ENCODE results near the gene KCND2. TPM values are rescaled to one million over a fixed set of nuclear protein-coding genes. Genes with fewer than 3 reads are reported as not detected.

KCND2 gene
- total RNA-seq, 1 donor from 2014 or later = 2.9 TPM

GRCh38 chr7:120709252-120709971 is 436.4 kb downstream of the KCND2 start:
- Mint-ChIP-seq H3K4me3 (no peak overlapping the region), H3K27me3 (ENCODE audit: insufficient read depth, low read depth) (no peaks in the 10 kb centered on the region), H3K27ac (no peak overlapping the region), H3K4me1 (no peaks in the 10 kb centered on the region), H3K9me3 (no peaks in the 10 kb centered on the region), H3K36me3 (no peaks in the 10 kb centered on the region)
- Histone ChIP-seq H3F3A (ENCODE audit: low read depth) (no peaks in the 10 kb centered on the region), H3K36me3 (no peaks in the 10 kb centered on the region), H3K27ac (no peak overlapping the region), H4K20me1 (ENCODE audit: low read depth) (no peaks in the 10 kb centered on the region), H3K4me3 (no peak overlapping the region), H2AFZ (replicated peaks) (no peak overlapping the region), H3K9me3 (ENCODE audit: low read depth) (no peaks in the 10 kb centered on the region), H3K9ac (no peak overlapping the region), H3K4me1 (peaks cover 9% of the 10 kb centered on the region), H3K27me3 (no peaks in the 10 kb centered on the region), H3K79me2 (ENCODE audit: low read depth) (no peaks in the 10 kb centered on the region), H3K4me2 (no peak overlapping the region)
- no peak for DNase-seq (ENCODE audit: low spot score)
- TF ChIP-seq EZH2phosphoT487 (IDR thresholded peaks at IDR 0.05) (no peak), CTCF (IDR thresholded peaks at IDR 0.05) (no peak), EZH2 (IDR thresholded peaks at IDR 0.05) (no peak)

GRCh38 chr7:120709972-120710320 is 437.0 kb downstream of the KCND2 start:
- H3K4me3 Mint-ChIP-seq = no peak overlapping the region
- Histone ChIP-seq H3K4me1 (peaks cover 9% of the 10 kb centered on the region), H3K4me3 (no peak overlapping the region), H3K27ac (no peak overlapping the region), H3K36me3 (no peaks in the 10 kb centered on the region), H3K79me2 (ENCODE audit: low read depth) (no peaks in the 10 kb centered on the region), H3K4me2 (no peak overlapping the region), H2AFZ (replicated peaks) (no peak overlapping the region), H3K9me3 (ENCODE audit: low read depth) (no peaks in the 10 kb centered on the region), H3K9ac (no peak overlapping the region), H3F3A (ENCODE audit: low read depth) (no peaks in the 10 kb centered on the region), H4K20me1 (ENCODE audit: low read depth) (no peaks in the 10 kb centered on the region), H3K27me3 (no peaks in the 10 kb centered on the region)
- no peaks in the 10 kb centered on the region for H3K27me3 Mint-ChIP-seq (ENCODE audit: insufficient read depth, low read depth)
- DNase-seq (ENCODE audit: low spot score) = no peak
- no peak for TF ChIP-seq EZH2phosphoT487 (IDR thresholded peaks at IDR 0.05)
- no peak for TF ChIP-seq EZH2 (IDR thresholded peaks at IDR 0.05)
- no peak for TF ChIP-seq CTCF (IDR thresholded peaks at IDR 0.05)
- H3K9me3 Mint-ChIP-seq = no peaks in the 10 kb centered on the region
- no peak overlapping the region for H3K27ac Mint-ChIP-seq
- H3K4me1 Mint-ChIP-seq = no peaks in the 10 kb centered on the region
- no peaks in the 10 kb centered on the region for H3K36me3 Mint-ChIP-seq

GRCh38 chr7:120714945-120715344 is 442.0 kb downstream of the KCND2 start:
- no peak for TF ChIP-seq EZH2 (IDR thresholded peaks at IDR 0.05)
- TF ChIP-seq CTCF (IDR thresholded peaks at IDR 0.05) = no peak
- no peak for TF ChIP-seq EZH2phosphoT487 (IDR thresholded peaks at IDR 0.05)
- Histone ChIP-seq H3K79me2 (ENCODE audit: low read depth) (no peaks in the 10 kb centered on the region), H2AFZ (replicated peaks) (no peak overlapping the region), H3K4me3 (no peak overlapping the region), H3K4me1 (peaks cover 49% of the 10 kb centered on the region), H3K9ac (no peak overlapping the region), H3K4me2 (no peak overlapping the region), H3F3A (ENCODE audit: low read depth) (peaks cover 23% of the 10 kb centered on the region), H3K27ac (no peak overlapping the region), H4K20me1 (ENCODE audit: low read depth) (no peaks in the 10 kb centered on the region), H3K9me3 (ENCODE audit: low read depth) (no peaks in the 10 kb centered on the region), H3K36me3 (no peaks in the 10 kb centered on the region), H3K27me3 (no peaks in the 10 kb centered on the region)
- Mint-ChIP-seq H3K36me3 (no peaks in the 10 kb centered on the region), H3K27ac (no peak overlapping the region), H3K9me3 (no peaks in the 10 kb centered on the region), H3K27me3 (ENCODE audit: insufficient read depth, low read depth) (no peaks in the 10 kb centered on the region), H3K4me3 (no peak overlapping the region), H3K4me1 (peaks cover 31% of the 10 kb centered on the region)
- DNase-seq (ENCODE audit: low spot score) = no peak
